Measurements from ENCODE around the gene PEF1. TPM values are rescaled to one million over a fixed set of nuclear protein-coding genes. Genes with fewer than 3 reads are reported as not detected.

Gene PEF1
- total RNA-seq, 1 donor, result 99.7 TPM

- TF ChIP-seq CTCF (IDR thresholded peaks at IDR 0.05; ENCODE audit: insufficient read depth, low read depth, low read length), result no peak
- DNase-seq (ENCODE audit: low read depth), result no peak
- H3K4me3 ChIP-seq (ENCODE audit: low read depth, low read length), result peak within 1 kb of the TSS; percentile 64
Observed at GRCh38 chr1:31617218-31617915, 27.3 kb downstream of the PEF1 start, which contains the start of gene HCRTR1. HCRTR1 (plus strand) TSS chr1:31617689; CDS start chr1:31619193, 1,504 bp downstream.

- no peak for DNase-seq (ENCODE audit: low read depth)
- TF ChIP-seq CTCF (IDR thresholded peaks at IDR 0.05; ENCODE audit: insufficient read depth, low read depth, low read length), result no peak
- no peak overlapping the region for H3K4me3 ChIP-seq (ENCODE audit: low read depth, low read length)
Observed at GRCh38 chr1:31615939-31616338, 28.7 kb downstream of the PEF1 start.

- no peak for DNase-seq (ENCODE audit: low read depth)
- no peak for TF ChIP-seq CTCF (IDR thresholded peaks at IDR 0.05; ENCODE audit: insufficient read depth, low read depth, low read length)
- no peak overlapping the region for H3K4me3 ChIP-seq (ENCODE audit: low read depth, low read length)
Observed at GRCh38 chr1:31615414-31615813, 29.3 kb downstream of the PEF1 start.

GRCh38 chr1:31614414-31615005, 30.2 kb downstream of the PEF1 start:
- DNase-seq (ENCODE audit: low read depth), result no peak
- TF ChIP-seq CTCF (IDR thresholded peaks at IDR 0.05; ENCODE audit: insufficient read depth, low read depth, low read length), result no peak
- no peak overlapping the region for H3K4me3 ChIP-seq (ENCODE audit: low read depth, low read length)

GRCh38 chr1:31609514-31610118, 35.1 kb downstream of the PEF1 start:
- peak; percentile 27 for DNase-seq (ENCODE audit: low read depth)
- H3K4me3 ChIP-seq (ENCODE audit: low read depth, low read length), result no peak overlapping the region
- TF ChIP-seq CTCF (IDR thresholded peaks at IDR 0.05; ENCODE audit: insufficient read depth, low read depth, low read length), result no peak

- no peak for TF ChIP-seq CTCF (IDR thresholded peaks at IDR 0.05; ENCODE audit: insufficient read depth, low read depth, low read length)
- H3K4me3 ChIP-seq (ENCODE audit: low read depth, low read length), result no peak overlapping the region
- no peak for DNase-seq (ENCODE audit: low read depth)
Observed at GRCh38 chr1:31607360-31607759, 37.3 kb downstream of the PEF1 start.
